ENCODE results near the gene ZNF615.
"Not testable (repeated sequence)": the region's sequence is repeated elsewhere in the genome, so short reads cannot be mapped to it uniquely, and the experiment has no call there.

ZNF615 gene
- total RNA-seq = 12.9 to 16.6 (median 14.3) reads per million in 3 donors

DNA sequence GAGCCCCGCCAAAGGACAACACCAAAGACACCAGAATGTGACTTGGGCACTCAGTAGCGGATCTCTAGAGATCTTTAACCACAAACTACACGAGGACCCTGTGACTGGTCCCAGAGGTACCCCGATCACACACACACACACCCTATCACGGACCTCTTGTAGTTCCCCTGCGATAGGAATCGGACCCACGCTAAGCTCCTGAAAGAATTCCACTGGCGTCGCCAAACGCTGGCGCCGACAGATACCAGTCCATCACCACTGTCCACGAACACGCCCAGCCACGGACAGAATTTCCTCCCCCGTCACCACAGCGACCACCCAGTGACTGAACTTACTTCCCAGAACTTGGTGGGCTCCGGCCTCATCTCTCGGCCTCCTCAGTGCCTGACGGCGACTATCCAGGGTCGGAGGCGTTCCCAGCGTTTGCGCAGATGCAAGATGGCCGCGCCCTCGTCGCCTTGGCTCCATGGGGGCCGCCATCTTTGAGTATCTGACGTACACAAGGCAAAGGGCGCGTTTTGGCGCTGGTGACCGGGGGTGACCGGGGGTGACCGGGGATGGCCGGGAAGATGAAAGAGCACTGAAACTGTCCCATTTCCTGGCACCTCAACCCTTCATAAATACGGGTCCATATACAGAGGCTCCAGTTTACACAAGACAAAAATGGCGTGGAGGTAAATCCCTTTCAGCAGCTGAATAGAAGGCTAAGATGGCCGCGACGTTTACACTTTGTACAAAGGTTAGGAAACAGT lies at the start of gene ZNF615:
Gene ZNF615 (minus strand): TSS at position 406 of the 752 bp plus-strand sequence. CDS start 4,500 bp downstream, outside the sequence.
- peaks cover 10% of the 10 kb centered on the region for H3K9me3 ChIP-seq (ENCODE audit: control insufficient read depth, low read length)
- DNase-seq = peak; percentile 62 to 76 (median 68)
- peaks cover 18% of the 10 kb centered on the region for H3K36me3 ChIP-seq (ENCODE audit: control insufficient read depth, insufficient read depth, low read length)
- peak within 1 kb of the TSS; percentile 81 for H3K27ac ChIP-seq (ENCODE audit: insufficient read depth, low read length, poor library complexity, severe bottlenecking)
- peaks cover 5% of the 10 kb centered on the region for H3K4me1 ChIP-seq (ENCODE audit: control insufficient read depth, insufficient read depth, low read length, poor library complexity, severe bottlenecking)
- H3K27me3 ChIP-seq (replicated peaks; ENCODE audit: control insufficient read depth, insufficient read depth, low read length, poor library complexity, severe bottlenecking) = no peaks in the 10 kb centered on the region
- H3K4me3 ChIP-seq (ENCODE audit: insufficient read depth, low read depth, low read length, poor library complexity, severe bottlenecking) = peak within 1 kb of the TSS; percentile 91

- not testable (repeated sequence) for H3K27ac ChIP-seq (ENCODE audit: insufficient read depth, low read length, poor library complexity, severe bottlenecking); H3K4me1 ChIP-seq (ENCODE audit: control insufficient read depth, insufficient read depth, low read length, poor library complexity, severe bottlenecking); H3K27me3 ChIP-seq (replicated peaks; ENCODE audit: control insufficient read depth, insufficient read depth, low read length, poor library complexity, severe bottlenecking); DNase-seq; H3K36me3 ChIP-seq (ENCODE audit: control insufficient read depth, insufficient read depth, low read length); H3K4me3 ChIP-seq (ENCODE audit: insufficient read depth, low read depth, low read length, poor library complexity, severe bottlenecking)
- peaks cover 22% of the 10 kb centered on the region for H3K9me3 ChIP-seq (ENCODE audit: control insufficient read depth, low read length)
Observed at GRCh38 chr19:52056480-52056879, 48.5 kb upstream of the ZNF615 start.

- not testable (repeated sequence) for H3K36me3 ChIP-seq (ENCODE audit: control insufficient read depth, insufficient read depth, low read length); DNase-seq; H3K9me3 ChIP-seq (ENCODE audit: control insufficient read depth, low read length); H3K4me3 ChIP-seq (ENCODE audit: insufficient read depth, low read depth, low read length, poor library complexity, severe bottlenecking); H3K27me3 ChIP-seq (replicated peaks; ENCODE audit: control insufficient read depth, insufficient read depth, low read length, poor library complexity, severe bottlenecking); H3K4me1 ChIP-seq (ENCODE audit: control insufficient read depth, insufficient read depth, low read length, poor library complexity, severe bottlenecking); H3K27ac ChIP-seq (ENCODE audit: insufficient read depth, low read length, poor library complexity, severe bottlenecking)
Observed at GRCh38 chr19:52051736-52052135, 43.7 kb upstream of the ZNF615 start.

GRCh38 chr19:52048555-52049501 lies 40.8 kb upstream of the ZNF615 start, which contains the start of gene ZNF432:
Gene ZNF432, minus strand, starts transcription at chr19:52048838. Its CDS starts 1,970 bp downstream, at chr19:52046868.
- H3K36me3 ChIP-seq (ENCODE audit: control insufficient read depth, insufficient read depth, low read length) = peaks cover 25% of the 10 kb centered on the region

GRCh38 chr19:52039169-52039568 lies 31.2 kb upstream of the ZNF615 start:
- Histone ChIP-seq H3K9me3 (ENCODE audit: control insufficient read depth, low read length) (peaks cover 50% of the 10 kb centered on the region), H3K36me3 (ENCODE audit: control insufficient read depth, insufficient read depth, low read length) (peaks cover 87% of the 10 kb centered on the region), H3K4me3 (ENCODE audit: insufficient read depth, low read depth, low read length, poor library complexity, severe bottlenecking) (no peak overlapping the region)

More at GRCh38 chr19:52048555-52049501, 40.8 kb upstream of the ZNF615 start, which contains the start of gene ZNF432:
- Histone ChIP-seq H3K27me3 (replicated peaks; ENCODE audit: control insufficient read depth, insufficient read depth, low read length, poor library complexity, severe bottlenecking) (no peaks in the 10 kb centered on the region), H3K9me3 (ENCODE audit: control insufficient read depth, low read length) (no peaks in the 10 kb centered on the region), H3K4me3 (ENCODE audit: insufficient read depth, low read depth, low read length, poor library complexity, severe bottlenecking) (peak within 1 kb of the TSS; percentile 90), H3K4me1 (ENCODE audit: control insufficient read depth, insufficient read depth, low read length, poor library complexity, severe bottlenecking) (peaks cover 5% of the 10 kb centered on the region), H3K27ac (ENCODE audit: insufficient read depth, low read length, poor library complexity, severe bottlenecking) (peak within 1 kb of the TSS; percentile 94)
- peak; percentile 41 to 70 (median 65) for DNase-seq

DNA sequence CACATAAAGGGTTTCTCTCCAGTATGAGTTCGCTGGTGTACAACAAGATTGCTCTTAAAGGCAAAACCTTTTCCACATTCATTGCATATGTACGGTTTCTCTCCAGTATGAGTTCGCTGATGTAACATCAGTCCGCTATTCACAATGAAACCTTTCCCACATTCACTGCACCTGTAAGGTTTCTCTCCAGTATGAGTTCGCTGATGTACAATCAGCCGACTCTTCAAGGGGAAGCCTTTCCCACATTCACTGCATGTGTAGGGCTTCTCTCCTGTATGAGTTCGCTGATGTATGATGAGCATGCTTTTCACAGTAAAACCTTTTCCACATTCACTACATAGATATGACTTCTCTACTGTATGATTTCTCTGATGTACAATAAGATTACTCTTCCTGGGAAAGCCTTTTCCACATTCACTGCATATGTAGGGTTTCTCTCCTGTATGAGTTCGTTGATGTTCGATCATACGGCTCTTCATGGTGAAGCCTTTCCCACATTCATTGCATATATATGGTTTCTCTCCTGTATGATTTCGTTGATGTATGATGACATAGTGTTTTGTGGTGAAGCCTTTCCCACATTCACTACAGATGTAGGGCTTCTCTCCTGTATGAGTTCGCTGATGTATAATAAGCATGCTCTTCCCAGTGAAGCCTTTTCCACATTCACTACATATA lies 26.2 kb upstream of the ZNF615 start:
- Histone ChIP-seq H3K9me3 (ENCODE audit: control insufficient read depth, low read length) (peaks cover 55% of the 10 kb centered on the region), H3K36me3 (ENCODE audit: control insufficient read depth, insufficient read depth, low read length) (peaks cover 48% of the 10 kb centered on the region), H3K27me3 (replicated peaks; ENCODE audit: control insufficient read depth, insufficient read depth, low read length, poor library complexity, severe bottlenecking) (no peaks in the 10 kb centered on the region), H3K4me3 (ENCODE audit: insufficient read depth, low read depth, low read length, poor library complexity, severe bottlenecking) (no peak overlapping the region), H3K27ac (ENCODE audit: insufficient read depth, low read length, poor library complexity, severe bottlenecking) (no peak overlapping the region), H3K4me1 (ENCODE audit: control insufficient read depth, insufficient read depth, low read length, poor library complexity, severe bottlenecking) (no peaks in the 10 kb centered on the region)
- no peak for DNase-seq

More at GRCh38 chr19:52039169-52039568, 31.2 kb upstream of the ZNF615 start:
- no peaks in the 10 kb centered on the region for H3K4me1 ChIP-seq (ENCODE audit: control insufficient read depth, insufficient read depth, low read length, poor library complexity, severe bottlenecking)
- no peak overlapping the region for H3K27ac ChIP-seq (ENCODE audit: insufficient read depth, low read length, poor library complexity, severe bottlenecking)
- no peaks in the 10 kb centered on the region for H3K27me3 ChIP-seq (replicated peaks; ENCODE audit: control insufficient read depth, insufficient read depth, low read length, poor library complexity, severe bottlenecking)
- DNase-seq = no peak

DNA sequence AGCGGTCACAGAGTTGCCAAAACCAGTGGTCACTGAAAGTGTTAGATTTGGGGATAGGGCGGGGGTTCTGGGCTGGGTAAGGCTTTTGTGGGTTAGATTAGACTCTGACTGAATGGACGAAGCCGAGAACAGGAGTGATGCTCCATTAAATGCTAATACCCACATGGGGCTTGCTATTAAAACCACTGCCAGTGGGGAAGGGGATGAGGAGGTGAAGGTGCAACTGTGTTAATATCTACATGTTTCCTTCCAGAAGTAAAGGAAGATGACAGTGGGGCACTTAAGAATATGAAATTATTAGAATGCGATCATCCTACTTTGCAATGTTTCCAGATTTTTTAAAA lies 20.7 kb upstream of the ZNF615 start:
- Histone ChIP-seq H3K4me3 (ENCODE audit: insufficient read depth, low read depth, low read length, poor library complexity, severe bottlenecking) (peak overlapping the region; percentile 86), H3K27me3 (replicated peaks; ENCODE audit: control insufficient read depth, insufficient read depth, low read length, poor library complexity, severe bottlenecking) (no peaks in the 10 kb centered on the region), H3K36me3 (ENCODE audit: control insufficient read depth, insufficient read depth, low read length) (peaks cover 22% of the 10 kb centered on the region), H3K4me1 (ENCODE audit: control insufficient read depth, insufficient read depth, low read length, poor library complexity, severe bottlenecking) (no peaks in the 10 kb centered on the region), H3K9me3 (ENCODE audit: control insufficient read depth, low read length) (peaks cover 18% of the 10 kb centered on the region), H3K27ac (ENCODE audit: insufficient read depth, low read length, poor library complexity, severe bottlenecking) (peak overlapping the region; percentile 83)
- no peak for DNase-seq

- Histone ChIP-seq H3K4me3 (ENCODE audit: insufficient read depth, low read depth, low read length, poor library complexity, severe bottlenecking) (peak within 1 kb of the TSS; percentile 86), H3K4me1 (ENCODE audit: control insufficient read depth, insufficient read depth, low read length, poor library complexity, severe bottlenecking) (no peaks in the 10 kb centered on the region), H3K27me3 (replicated peaks; ENCODE audit: control insufficient read depth, insufficient read depth, low read length, poor library complexity, severe bottlenecking) (no peaks in the 10 kb centered on the region), H3K27ac (ENCODE audit: insufficient read depth, low read length, poor library complexity, severe bottlenecking) (peak within 1 kb of the TSS; percentile 83), H3K36me3 (ENCODE audit: control insufficient read depth, insufficient read depth, low read length) (peaks cover 28% of the 10 kb centered on the region), H3K9me3 (ENCODE audit: control insufficient read depth, low read length) (peaks cover 12% of the 10 kb centered on the region)
- peak; percentile 58 to 69 (median 67) for DNase-seq
Observed at GRCh38 chr19:52028027-52028779, 20.2 kb upstream of the ZNF615 start, which contains the start of gene ZNF614. Gene ZNF614, minus strand, starts transcription at chr19:52028379. Its CDS starts 2,634 bp downstream, at chr19:52025745.

Data from effector memory CD4-positive, alpha-beta T cell (primary cell).